NT2/D1 (cell line): Measurements from ENCODE around the gene CTNNA3.

ENCODE experiments used
- SUZ12 ChIP-seq: IDR thresholded peaks from 2 replicates; pipeline ENCODE4 v1.6.1; 2011; ENCODE audit not compliant: insufficient read length, insufficient read depth; ENCODE audit errors: extremely low read depth
- YY1 ChIP-seq: IDR thresholded peaks from 2 replicates; pipeline ENCODE4 v1.6.1; 2011; ENCODE audit not compliant: insufficient read length, insufficient read depth

GRCh38 chr10:66322777-66323176 is 1373.2 kb downstream of the CTNNA3 start:
- no peak for TF ChIP-seq YY1
- TF ChIP-seq SUZ12: no peak
